HUES64 (cell line): Measurements from ENCODE around the gene CLIP4. TPM values are rescaled to one million over a fixed set of nuclear protein-coding genes. Genes with fewer than 3 reads are reported as not detected.

Experiments
- H3K27ac ChIP-seq: 2 replicates; pipeline ENCODE4 v1.7.0; 2013; ENCODE audit warnings: low read depth, low read length, inconsistent platforms
- H3K27me3 ChIP-seq: 2 replicates; pipeline ENCODE4 v1.6.1; 2013; ENCODE audit warnings: mild to moderate bottlenecking, low read length; ENCODE audit not compliant: insufficient read depth
- H3K36me3 ChIP-seq: 2 replicates; pipeline ENCODE4 v1.6.1; 2013; ENCODE audit warnings: mild to moderate bottlenecking, low read length; ENCODE audit not compliant: insufficient read depth
- H3K4me1 ChIP-seq: 2 replicates; pipeline ENCODE4 v1.6.1; 2013; ENCODE audit warnings: mild to moderate bottlenecking, low read length, moderate library complexity; ENCODE audit not compliant: insufficient read depth
- H3K4me3 ChIP-seq: 2 replicates; pipeline ENCODE4 v1.5.1; 2013; ENCODE audit warnings: mild to moderate bottlenecking, low read length, moderate library complexity
- H3K9ac ChIP-seq: 2 replicates; pipeline ENCODE4 v1.6.1; 2013; ENCODE audit warnings: mild to moderate bottlenecking, low read depth, low read length
- H3K9me3 ChIP-seq: 2 replicates; pipeline ENCODE4 v1.6.1; 2013; ENCODE audit warnings: low read depth, low read length; ENCODE audit not compliant: insufficient read depth
- WGBS: fragments of 150-250, 120-280 bp; methylation state at CpG from one replicate; pipeline ENCODE4 v1.1.7; 2013; ENCODE audit warnings: missing lambda C conversion rate; 5-methylcytosine and 5-hydroxymethylcytosine counted together
- polyA plus RNA-seq, 2 experiments: library from polyadenylated mRNA; stranded (reverse); fragments of 50-300 nt; gene quantifications; one replicate each; pipeline ENCODE4 v1.2.3, GENCODE V29; 2013

The CLIP4 gene
- polyA plus RNA-seq (2013, experiment 1 of 2) = 0.50 TPM
- polyA plus RNA-seq (2013, experiment 2 of 2) = 1.6 TPM

- Histone ChIP-seq H3K4me1 (no peaks in the 10 kb centered on the region), H3K4me3 (peak within 1 kb of the TSS; percentile 60), H3K27me3 (peaks cover 82% of the 10 kb centered on the region), H3K27ac (no peak within 1 kb of the TSS), H3K36me3 (no peaks in the 10 kb centered on the region), H3K9ac (peak within 1 kb of the TSS; percentile 41; the same call in 1 of the 2 replicates), H3K9me3 (no peaks in the 10 kb centered on the region)
- WGBS = 5% methylated on average over 76 of the region's 76 CpGs
These were observed at the start of gene CLIP4 for GRCh38 chr2:29114946-29115609. Gene CLIP4 (plus strand): TSS chr2:29115415. CDS start chr2:29121389, 5,974 bp downstream.

GRCh38 chr2:29066271-29066860, 48.8 kb upstream of the CLIP4 start:
- H3K4me1 ChIP-seq = peaks cover 11% of the 10 kb centered on the region
- H3K27me3 ChIP-seq = no peaks in the 10 kb centered on the region
- no peaks in the 10 kb centered on the region for H3K36me3 ChIP-seq
- WGBS = 94% methylated on average over 8 of the region's 8 CpGs
- no peak overlapping the region for H3K4me3 ChIP-seq
- H3K27ac ChIP-seq = no peak overlapping the region
- H3K9me3 ChIP-seq = no peaks in the 10 kb centered on the region
- no peak overlapping the region for H3K9ac ChIP-seq

- Histone ChIP-seq H3K4me3 (no peak overlapping the region), H3K27me3 (no peaks in the 10 kb centered on the region), H3K36me3 (no peaks in the 10 kb centered on the region), H3K4me1 (peaks cover 11% of the 10 kb centered on the region), H3K9ac (no peak overlapping the region), H3K9me3 (no peaks in the 10 kb centered on the region), H3K27ac (no peak overlapping the region)
- whole genome bisulfite sequencing = 92% methylated on average over 7 of the region's 7 CpGs
These were observed 48.1 kb upstream of the CLIP4 start for GRCh38 chr2:29066997-29067605.

GRCh38 chr2:29068513-29068912, 46.7 kb upstream of the CLIP4 start:
- no peaks in the 10 kb centered on the region for H3K9me3 ChIP-seq
- H3K36me3 ChIP-seq = no peaks in the 10 kb centered on the region
- no peak overlapping the region for H3K27ac ChIP-seq
- no peaks in the 10 kb centered on the region for H3K27me3 ChIP-seq
- 96% methylated on average over 7 of the region's 7 CpGs for WGBS
- no peak overlapping the region for H3K9ac ChIP-seq
- H3K4me3 ChIP-seq = no peak overlapping the region
- peaks cover 9% of the 10 kb centered on the region for H3K4me1 ChIP-seq

GRCh38 chr2:29070526-29070925, 44.7 kb upstream of the CLIP4 start:
- 92% methylated on average over 12 of the region's 12 CpGs for WGBS
- Histone ChIP-seq H3K27me3 (no peaks in the 10 kb centered on the region), H3K4me1 (no peaks in the 10 kb centered on the region), H3K9ac (no peak overlapping the region), H3K27ac (no peak overlapping the region), H3K4me3 (no peak overlapping the region), H3K36me3 (no peaks in the 10 kb centered on the region), H3K9me3 (no peaks in the 10 kb centered on the region)

- no peaks in the 10 kb centered on the region for H3K27me3 ChIP-seq
- no peak overlapping the region for H3K27ac ChIP-seq
- H3K9ac ChIP-seq = no peak overlapping the region
- H3K9me3 ChIP-seq = no peaks in the 10 kb centered on the region
- H3K36me3 ChIP-seq = no peaks in the 10 kb centered on the region
- peaks cover 5% of the 10 kb centered on the region; the same call in 1 of the 2 replicates for H3K4me1 ChIP-seq
- no peak overlapping the region for H3K4me3 ChIP-seq
- 90% methylated on average over 19 of the region's 19 CpGs for WGBS
These were observed 43.9 kb upstream of the CLIP4 start for GRCh38 chr2:29071032-29071975.

GRCh38 chr2:29072251-29072650, 43.0 kb upstream of the CLIP4 start:
- Histone ChIP-seq H3K4me3 (no peak overlapping the region), H3K27me3 (no peaks in the 10 kb centered on the region), H3K27ac (no peak overlapping the region), H3K9me3 (no peaks in the 10 kb centered on the region), H3K4me1 (peaks cover 5% of the 10 kb centered on the region; the same call in 1 of the 2 replicates), H3K9ac (no peak overlapping the region), H3K36me3 (no peaks in the 10 kb centered on the region)
- WGBS = 93% methylated on average over 8 of the region's 8 CpGs

- no peak overlapping the region for H3K9ac ChIP-seq
- H3K36me3 ChIP-seq = no peaks in the 10 kb centered on the region
- H3K4me3 ChIP-seq = no peak overlapping the region
- WGBS = 94% methylated on average over 12 of the region's 12 CpGs
- H3K27me3 ChIP-seq = no peaks in the 10 kb centered on the region
- peaks cover 5% of the 10 kb centered on the region; the same call in 1 of the 2 replicates for H3K4me1 ChIP-seq
- no peak overlapping the region for H3K27ac ChIP-seq
- H3K9me3 ChIP-seq = no peaks in the 10 kb centered on the region
These were observed 42.1 kb upstream of the CLIP4 start for GRCh38 chr2:29072971-29073725.

- WGBS = 95% methylated on average over 4 of the region's 4 CpGs
- no peaks in the 10 kb centered on the region for H3K27me3 ChIP-seq
These were observed 41.3 kb upstream of the CLIP4 start for GRCh38 chr2:29073933-29074332.

GRCh38 chr2:29074411-29074810, 40.8 kb upstream of the CLIP4 start, which contains the start of gene PCARE:
Gene PCARE (minus strand): TSS chr2:29074523. CDS start chr2:29074261, 262 bp downstream.
- H3K27me3 ChIP-seq = no peaks in the 10 kb centered on the region
- H3K9me3 ChIP-seq = peaks cover 5% of the 10 kb centered on the region; the same call in 1 of the 2 replicates
- H3K4me3 ChIP-seq = no peak within 1 kb of the TSS
- no peak within 1 kb of the TSS for H3K27ac ChIP-seq
- WGBS = 94% methylated on average over 8 of the region's 8 CpGs
- H3K4me1 ChIP-seq = peaks cover 5% of the 10 kb centered on the region; the same call in 1 of the 2 replicates
- H3K9ac ChIP-seq = no peak within 1 kb of the TSS
- no peaks in the 10 kb centered on the region for H3K36me3 ChIP-seq

More at GRCh38 chr2:29073933-29074332, 41.3 kb upstream of the CLIP4 start:
- H3K36me3 ChIP-seq = no peaks in the 10 kb centered on the region
- H3K4me3 ChIP-seq = no peak overlapping the region
- no peak overlapping the region for H3K9ac ChIP-seq
- peaks cover under 1% of the 10 kb centered on the region; the same call in 1 of the 2 replicates for H3K9me3 ChIP-seq
- peaks cover 5% of the 10 kb centered on the region; the same call in 1 of the 2 replicates for H3K4me1 ChIP-seq
- H3K27ac ChIP-seq = no peak overlapping the region
